WTC11 (cell line): Measurements from ENCODE around the gene BGN. TPM values are rescaled to one million over a fixed set of nuclear protein-coding genes. Genes with fewer than 3 reads are reported as not detected.

Source experiments
- ATAC-seq: fragments of 200-7000 bp; cut with Tn5 transposase; 2 replicates; pipeline ENCODE4 v1.10.0; 2021; ENCODE audit warnings: mild to moderate bottlenecking, moderate library complexity
- CTCF ChIA-PET: fragments of 300-600 bp; sonication (Branson Sonifier 250); formaldehyde crosslinking; loops from one replicate; lab custom pipeline; 2021; ENCODE audit warnings: antibody characterized with exemption; lab: Charles Lee
- POLR2A ChIA-PET: fragments of 350-600 bp; sonication (Branson Sonifier 250); formaldehyde crosslinking; loops from one replicate; lab custom pipeline; 2021; ENCODE audit warnings: antibody characterized with exemption; lab: Charles Lee
- DNase-seq: peaks from one replicate; pipeline ENCODE4 v3.0.0; 2021; ENCODE audit warnings: low spot score
- H3K27ac Mint-ChIP-seq: 2 replicates; pipeline ENCODE4 v1.8.0; 2021; ENCODE audit warnings: mixed read lengths
- H3K27me3 Mint-ChIP-seq: 2 replicates; pipeline ENCODE4 v1.8.0; 2021; ENCODE audit warnings: low read depth, mild to moderate bottlenecking, moderate library complexity, mixed read lengths
- H3K36me3 Mint-ChIP-seq: 2 replicates; pipeline ENCODE4 v1.8.0; 2021; ENCODE audit warnings: mixed read lengths
- H3K4me1 Mint-ChIP-seq: 2 replicates; pipeline ENCODE4 v1.8.0; 2022; ENCODE audit warnings: mixed read lengths
- H3K4me3 Mint-ChIP-seq: 2 replicates; pipeline ENCODE4 v1.8.0; 2021; ENCODE audit warnings: mild to moderate bottlenecking, moderate library complexity, mixed read lengths
- H3K9me3 Mint-ChIP-seq: 2 replicates; pipeline ENCODE4 v1.8.0; 2021; ENCODE audit warnings: mixed read lengths
- ARID4B ChIP-seq: sonication (generic); formaldehyde crosslinking; IDR thresholded peaks from 2 replicates; pipeline ENCODE4 v1.8.0; 2023; ENCODE audit warnings: missing genetic modification reagents, mild to moderate bottlenecking, borderline replicate concordance
- ATF1 ChIP-seq: sonication (generic); formaldehyde crosslinking; IDR thresholded peaks from 2 replicates; pipeline ENCODE4 v1.8.1; 2023; ENCODE audit warnings: mild to moderate bottlenecking, moderate library complexity, missing genetic modification reagents
- ETV6 ChIP-seq: sonication (generic); formaldehyde crosslinking; IDR thresholded peaks from 2 replicates; pipeline ENCODE4 v1.8.1; 2022; ENCODE audit warnings: mild to moderate bottlenecking, missing genetic modification reagents
- FOXJ3 ChIP-seq: sonication (generic); formaldehyde crosslinking; IDR thresholded peaks from 2 replicates; pipeline ENCODE4 v1.9.0; 2021; ENCODE audit warnings: missing genetic modification reagents, mild to moderate bottlenecking, borderline replicate concordance
- GABPB1 ChIP-seq: sonication (generic); formaldehyde crosslinking; IDR thresholded peaks from 2 replicates; pipeline ENCODE4 v1.8.1; 2023; ENCODE audit warnings: mild to moderate bottlenecking, missing genetic modification reagents
- HMGXB4 ChIP-seq: sonication (generic); formaldehyde crosslinking; IDR thresholded peaks from 2 replicates; pipeline ENCODE4 v1.8.1; 2023; ENCODE audit warnings: mild to moderate bottlenecking, moderate library complexity, missing genetic modification reagents
- IRF2 ChIP-seq: sonication (generic); formaldehyde crosslinking; IDR thresholded peaks from 2 replicates; pipeline ENCODE4 v1.8.0; 2022; ENCODE audit warnings: low read depth, missing genetic modification reagents, borderline replicate concordance
- MAX ChIP-seq: sonication (generic); formaldehyde crosslinking; IDR thresholded peaks from 2 replicates; pipeline ENCODE4 v1.8.0; 2022; ENCODE audit warnings: mild to moderate bottlenecking, missing genetic modification reagents
- MXD4 ChIP-seq: fragments of 250-450 bp; sonication (Bioruptor Pico); IDR thresholded peaks from 2 replicates; pipeline ENCODE4 v1.8.0; 2021; ENCODE audit warnings: mild to moderate bottlenecking, moderate library complexity, borderline replicate concordance
- RELA ChIP-seq: sonication (generic); formaldehyde crosslinking; IDR thresholded peaks from 2 replicates; pipeline ENCODE4 v1.8.1; 2022; ENCODE audit warnings: missing genetic modification reagents, mild to moderate bottlenecking, borderline replicate concordance
- TCF7 ChIP-seq: sonication (generic); formaldehyde crosslinking; IDR thresholded peaks from 2 replicates; pipeline ENCODE4 v1.8.0; 2022; ENCODE audit warnings: mild to moderate bottlenecking, low read depth, missing genetic modification reagents, moderate library complexity
- ZBTB21 ChIP-seq: sonication (generic); formaldehyde crosslinking; IDR thresholded peaks from 2 replicates; pipeline ENCODE4 v1.8.1; 2023; ENCODE audit warnings: mild to moderate bottlenecking, missing genetic modification reagents, borderline replicate concordance
- ZNF232 ChIP-seq: sonication (generic); formaldehyde crosslinking; IDR thresholded peaks from 2 replicates; pipeline ENCODE4 v1.8.0; 2022; ENCODE audit warnings: mild to moderate bottlenecking, missing genetic modification reagents
- ZNF317 ChIP-seq: sonication (generic); formaldehyde crosslinking; IDR thresholded peaks from 2 replicates; pipeline ENCODE4 v1.8.1; 2023; ENCODE audit warnings: low read depth, mild to moderate bottlenecking, moderate library complexity, missing genetic modification reagents, borderline replicate concordance
- ZSCAN18 ChIP-seq: fragments of 250-450 bp; sonication (Bioruptor Pico); IDR thresholded peaks from 2 replicates; pipeline ENCODE4 v2.1.2; 2022; ENCODE audit warnings: mild to moderate bottlenecking, moderate library complexity
- total RNA-seq: library from RNA; stranded (reverse); gene quantifications from 3 replicates; pipeline ENCODE4 v1.2.3, GENCODE V29; 2021
- TF ChIP-seq, protein P1 (sequence below): sonication (generic); formaldehyde crosslinking; IDR thresholded peaks from 2 replicates; pipeline ENCODE4 v1.8.1; 2022; ENCODE audit warnings: low read depth, missing genetic modification reagents, borderline replicate concordance

The BGN gene
- total RNA-seq, 1 experiment from 2014 or later, result 1.8 TPM

DNA sequence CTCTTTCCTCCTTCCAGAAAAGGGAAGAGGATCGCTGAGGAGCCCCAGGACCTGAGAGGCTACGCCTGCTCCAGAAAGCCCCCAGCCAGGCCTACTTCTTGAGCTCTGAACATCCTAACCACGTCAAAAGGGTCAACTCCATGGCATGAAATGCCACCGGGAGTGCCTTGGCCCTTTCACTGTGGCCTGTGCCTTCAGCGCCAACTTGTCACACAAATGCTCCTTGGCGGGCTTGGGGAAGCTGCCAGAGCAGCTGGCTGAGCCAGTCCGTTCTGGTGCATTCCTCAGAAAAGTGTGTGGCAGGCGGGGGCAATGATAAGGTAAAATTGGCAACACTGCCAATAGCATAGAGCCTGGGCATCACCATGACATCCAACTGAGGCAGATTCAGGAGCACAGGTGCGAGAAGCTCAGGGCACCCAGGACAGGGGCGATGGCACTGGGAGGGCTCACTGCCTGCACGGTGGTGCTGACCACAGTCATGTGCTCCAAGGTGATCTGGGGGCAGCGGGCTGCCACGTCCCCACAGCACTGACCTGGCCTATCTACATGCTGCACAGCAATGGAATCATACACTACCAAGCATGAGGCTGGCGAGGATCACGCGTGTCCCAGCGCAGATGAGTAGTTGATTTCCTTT lies 36.8 kb upstream of the BGN start (continued):
- TF ChIP-seq MAX (CRISPR knock-in tag), result no peak

- H3K4me1 Mint-ChIP-seq, result no peaks in the 10 kb centered on the region
- H3K27ac Mint-ChIP-seq, result no peak overlapping the region
- TF ChIP-seq TCF7 (CRISPR knock-in tag) (no peak), IRF2 (CRISPR knock-in tag) (no peak), ATF1 (CRISPR knock-in tag) (no peak), ZNF232 (no peak), GABPB1 (CRISPR knock-in tag) (no peak), FOXJ3 (no peak), ARID4B (CRISPR knock-in tag) (no peak), MXD4 (CRISPR knock-in tag) (no peak), ZNF317 (CRISPR knock-in tag) (no peak), ETV6 (no peak), ZSCAN18 (no peak), RELA (no peak), ZBTB21 (no peak), HMGXB4 (CRISPR knock-in tag) (no peak)
- TF ChIP-seq, protein P1, sequence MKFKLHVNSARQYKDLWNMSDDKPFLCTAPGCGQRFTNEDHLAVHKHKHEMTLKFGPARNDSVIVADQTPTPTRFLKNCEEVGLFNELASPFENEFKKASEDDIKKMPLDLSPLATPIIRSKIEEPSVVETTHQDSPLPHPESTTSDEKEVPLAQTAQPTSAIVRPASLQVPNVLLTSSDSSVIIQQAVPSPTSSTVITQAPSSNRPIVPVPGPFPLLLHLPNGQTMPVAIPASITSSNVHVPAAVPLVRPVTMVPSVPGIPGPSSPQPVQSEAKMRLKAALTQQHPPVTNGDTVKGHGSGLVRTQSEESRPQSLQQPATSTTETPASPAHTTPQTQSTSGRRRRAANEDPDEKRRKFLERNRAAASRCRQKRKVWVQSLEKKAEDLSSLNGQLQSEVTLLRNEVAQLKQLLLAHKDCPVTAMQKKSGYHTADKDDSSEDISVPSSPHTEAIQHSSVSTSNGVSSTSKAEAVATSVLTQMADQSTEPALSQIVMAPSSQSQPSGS, result no peak
- peaks cover 10% of the 10 kb centered on the region for H3K36me3 Mint-ChIP-seq
- H3K9me3 Mint-ChIP-seq, result no peaks in the 10 kb centered on the region
- H3K27me3 Mint-ChIP-seq, result no peaks in the 10 kb centered on the region
- DNase-seq (no peak), ATAC-seq (no peak)
- no peak overlapping the region for H3K4me3 Mint-ChIP-seq
- POLR2A ChIA-PET, result no interaction called here
- CTCF ChIA-PET, result no interaction called here
Measured at GRCh38 chrX:153458476-153458875, 36.3 kb upstream of the BGN start.
